Tibial nerve (tissue), 4 donors: ENCODE measurements around the gene EXD1. TPM values are rescaled to one million over a fixed set of nuclear protein-coding genes. Genes with fewer than 3 reads are reported as not detected.

Experiments
- DNase-seq, 2 donors: peaks; one replicate each; pipeline ENCODE4 v3.0.0-alpha.2; 2019; ENCODE audit warnings: low spot score in 2 of 2
- H3K27ac ChIP-seq, 4 donors: fragments of 200-600 bp; sonication (generic) in 3 of 4; one replicate each; pipeline ENCODE4 v1.5.1; 2017 to 2019; ENCODE audit warnings: mild to moderate bottlenecking in 1 of 4
- H3K27me3 ChIP-seq, 2 donors: fragments of 200-600 bp; sonication (generic) in 1 of 2; one replicate each; pipeline versions ENCODE4 v1.5.1 to v1.6.0; 2017 to 2019
- H3K36me3 ChIP-seq, 3 donors: fragments of 200-600 bp; sonication (generic); one replicate each; pipeline ENCODE4 v1.5.1; 2018 to 2019
- H3K4me1 ChIP-seq, 4 donors: fragments of 200-600 bp; sonication (generic) in 3 of 4; one replicate each; pipeline ENCODE4 v1.5.1; 2017 to 2019
- H3K4me3 ChIP-seq, 4 donors: fragments of 200-600 bp; sonication (generic) in 3 of 4; one replicate each; pipeline ENCODE4 v1.5.1; 2017 to 2019; ENCODE audit warnings: mild to moderate bottlenecking in 1 of 4, moderate library complexity in 1 of 4
- H3K9me3 ChIP-seq, 4 donors: fragments of 200-600 bp; sonication (generic) in 3 of 4; one replicate each; pipeline ENCODE4 v1.5.1; 2017 to 2019
- EP300 ChIP-seq, 2 donors: sonication (generic); formaldehyde crosslinking; IDR thresholded peaks; one replicate each; pipeline ENCODE4 v1.6.1; 2017; ENCODE audit warnings: antibody characterized with exemption in 2 of 2, mild to moderate bottlenecking in 1 of 2
- POLR2A ChIP-seq, 2 donors: fragments of 450-650 bp; IDR thresholded peaks; one replicate each; pipeline ENCODE4 v1.6.1; 2017; ENCODE audit warnings: antibody characterized with exemption in 2 of 2, mild to moderate bottlenecking in 2 of 2, moderate library complexity in 2 of 2
- WGBS, 2 donors: methylation state at CpG; one replicate each; pipeline ENCODE4 v1.1.5; 2018; 5-methylcytosine and 5-hydroxymethylcytosine counted together
- total RNA-seq, 4 donors: library from RNA; depleted of rRNA; stranded (reverse); fragments of >200 nt; gene quantifications; one replicate each; pipeline ENCODE4 v1.1.0, GENCODE V29; 2016
- TF ChIP-seq, protein P1 (sequence below), 5 experiments: fragments of 200-600 bp in 3 of 5; fragments of 450-650 bp in 2 of 5; sonication (generic) in 3 of 5; IDR thresholded peaks; one replicate each; pipeline ENCODE4 v1.5.1; 2016 to 2019; ENCODE audit warnings: antibody characterized with exemption in 5 of 5, mild to moderate bottlenecking in 3 of 5, moderate library complexity in 2 of 5

Gene EXD1
- total RNA-seq, 4 donors from 2014 or later: not detected

DNA sequence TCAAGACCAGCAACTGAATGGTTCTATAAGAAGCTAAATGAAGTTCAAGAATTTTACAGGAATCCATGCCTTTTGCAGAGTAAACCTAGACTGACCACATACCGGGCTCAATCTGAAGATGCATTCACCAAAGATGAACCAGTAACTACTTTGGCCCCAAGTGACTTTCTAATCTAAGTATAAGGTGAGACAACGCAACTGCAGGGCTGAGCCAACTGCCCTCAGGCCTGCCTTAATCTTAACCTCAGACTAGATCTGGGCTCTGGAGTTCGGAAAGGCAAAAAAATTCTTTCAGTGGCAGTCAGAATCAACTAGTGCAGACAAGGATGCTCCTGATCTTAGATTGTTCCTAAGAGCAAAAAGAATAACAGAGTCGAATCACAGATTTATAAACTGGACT, 48.3 kb downstream of the EXD1 start:
- Histone ChIP-seq H3K36me3 (no peaks in the 10 kb centered on the region), H3K27me3 (no peaks in the 10 kb centered on the region), H3K4me1 (no peaks in the 10 kb centered on the region), H3K9me3 (no peaks in the 10 kb centered on the region), H3K27ac (no peak overlapping the region), H3K4me3 (no peak overlapping the region)
- no peak for DNase-seq
- no peak for TF ChIP-seq EP300 (IDR thresholded peaks at IDR 0.05)
- TF ChIP-seq, protein P1, sequence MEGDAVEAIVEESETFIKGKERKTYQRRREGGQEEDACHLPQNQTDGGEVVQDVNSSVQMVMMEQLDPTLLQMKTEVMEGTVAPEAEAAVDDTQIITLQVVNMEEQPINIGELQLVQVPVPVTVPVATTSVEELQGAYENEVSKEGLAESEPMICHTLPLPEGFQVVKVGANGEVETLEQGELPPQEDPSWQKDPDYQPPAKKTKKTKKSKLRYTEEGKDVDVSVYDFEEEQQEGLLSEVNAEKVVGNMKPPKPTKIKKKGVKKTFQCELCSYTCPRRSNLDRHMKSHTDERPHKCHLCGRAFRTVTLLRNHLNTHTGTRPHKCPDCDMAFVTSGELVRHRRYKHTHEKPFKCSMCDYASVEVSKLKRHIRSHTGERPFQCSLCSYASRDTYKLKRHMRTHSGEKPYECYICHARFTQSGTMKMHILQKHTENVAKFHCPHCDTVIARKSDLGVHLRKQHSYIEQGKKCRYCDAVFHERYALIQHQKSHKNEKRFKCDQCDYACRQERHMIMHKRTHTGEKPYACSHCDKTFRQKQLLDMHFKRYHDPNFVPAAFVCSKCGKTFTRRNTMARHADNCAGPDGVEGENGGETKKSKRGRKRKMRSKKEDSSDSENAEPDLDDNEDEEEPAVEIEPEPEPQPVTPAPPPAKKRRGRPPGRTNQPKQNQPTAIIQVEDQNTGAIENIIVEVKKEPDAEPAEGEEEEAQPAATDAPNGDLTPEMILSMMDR (IDR thresholded peaks at IDR 0.05): no peak
- TF ChIP-seq POLR2A (IDR thresholded peaks at IDR 0.05): no peak
- 59 to 86% methylated on average over 4 of the region's 4 CpGs for WGBS, 2 donors

DNA sequence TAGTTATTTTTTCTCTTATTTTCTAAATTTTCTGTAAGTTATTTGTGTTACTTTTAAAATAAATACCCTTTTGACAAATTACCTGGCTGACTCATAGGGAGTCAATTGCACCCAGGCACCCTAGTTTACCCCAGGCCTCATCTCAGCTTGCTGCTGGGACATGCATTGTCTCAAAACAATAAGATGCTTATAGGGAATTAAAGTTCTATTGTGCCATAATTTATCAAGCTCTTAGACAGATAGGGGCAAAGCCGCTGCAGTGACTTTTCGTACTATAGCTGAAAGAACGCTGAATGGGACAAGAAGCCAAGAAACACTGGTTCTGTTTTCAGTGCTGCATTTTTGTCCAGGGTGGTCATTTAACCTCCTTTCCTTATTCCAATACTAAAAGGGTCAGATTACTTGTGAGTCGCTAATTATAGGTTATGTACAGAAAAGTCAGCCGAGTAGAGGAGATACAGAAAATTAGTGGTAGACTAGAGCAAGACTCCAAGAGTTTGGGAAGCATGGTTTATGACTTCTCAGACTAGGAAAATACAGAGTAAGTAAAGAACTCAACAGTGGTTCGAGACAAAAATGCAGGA, 50.3 kb downstream of the EXD1 start:
- DNase-seq: no peak

GRCh38 chr15:41169781-41170180, 60.8 kb downstream of the EXD1 start:
- H3K4me3 ChIP-seq: no peak overlapping the region
- H3K36me3 ChIP-seq: no peaks in the 10 kb centered on the region
- no peaks in the 10 kb centered on the region for H3K9me3 ChIP-seq
- H3K27me3 ChIP-seq: no peaks in the 10 kb centered on the region
- no peak overlapping the region for H3K27ac ChIP-seq
- H3K4me1 ChIP-seq: no peaks in the 10 kb centered on the region
- DNase-seq: no peak
- 73 to 85% methylated on average over 4 of the region's 4 CpGs for WGBS, 2 donors
- TF ChIP-seq EP300 (IDR thresholded peaks at IDR 0.05) (peak in 1 of 2 donors; percentile 27), POLR2A (IDR thresholded peaks at IDR 0.05) (no peak)
- TF ChIP-seq, protein P1 (IDR thresholded peaks at IDR 0.05): no peak

More for the DNA sequence above, 50.3 kb downstream of the EXD1 start:
- Histone ChIP-seq H3K4me1 (no peaks in the 10 kb centered on the region), H3K4me3 (no peak overlapping the region), H3K27ac (no peak overlapping the region), H3K36me3 (no peaks in the 10 kb centered on the region), H3K27me3 (no peaks in the 10 kb centered on the region), H3K9me3 (no peaks in the 10 kb centered on the region)
- WGBS, 2 donors: 62 to 71% methylated on average over 6 of the region's 6 CpGs
- no peak for TF ChIP-seq EP300 (IDR thresholded peaks at IDR 0.05)
- TF ChIP-seq, protein P1 (IDR thresholded peaks at IDR 0.05): no peak
- no peak for TF ChIP-seq POLR2A (IDR thresholded peaks at IDR 0.05)

GRCh38 chr15:41169086-41169485, 61.5 kb downstream of the EXD1 start:
- Histone ChIP-seq H3K36me3 (no peaks in the 10 kb centered on the region), H3K4me3 (no peak overlapping the region), H3K4me1 (no peaks in the 10 kb centered on the region), H3K27me3 (no peaks in the 10 kb centered on the region), H3K9me3 (no peaks in the 10 kb centered on the region), H3K27ac (no peak overlapping the region)
- no peak for DNase-seq
- TF ChIP-seq POLR2A (IDR thresholded peaks at IDR 0.05): no peak
- TF ChIP-seq, protein P1 (IDR thresholded peaks at IDR 0.05): no peak
- no peak for TF ChIP-seq EP300 (IDR thresholded peaks at IDR 0.05)

- no peak for TF ChIP-seq EP300 (IDR thresholded peaks at IDR 0.05)
- TF ChIP-seq, protein P1 (IDR thresholded peaks at IDR 0.05): no peak
- TF ChIP-seq POLR2A (IDR thresholded peaks at IDR 0.05): no peak
- H3K9me3 ChIP-seq: no peaks in the 10 kb centered on the region
- no peak overlapping the region for H3K4me3 ChIP-seq
- 67 to 82% methylated on average over 1 of the region's 1 CpG for WGBS, 2 donors
- H3K27ac ChIP-seq: no peak overlapping the region
- DNase-seq: no peak
- H3K36me3 ChIP-seq: no peaks in the 10 kb centered on the region
- H3K4me1 ChIP-seq: no peaks in the 10 kb centered on the region
- no peaks in the 10 kb centered on the region for H3K27me3 ChIP-seq
Observed at GRCh38 chr15:41161736-41162135, 68.8 kb downstream of the EXD1 start.
